Measurements from ENCODE around the gene NHLRC1. TPM values are rescaled to one million over a fixed set of nuclear protein-coding genes. Genes with fewer than 3 reads are reported as not detected.

The NHLRC1 gene
- total RNA-seq, 2 donors from 2014 or later = 2.7 to 4.8 TPM

DNA sequence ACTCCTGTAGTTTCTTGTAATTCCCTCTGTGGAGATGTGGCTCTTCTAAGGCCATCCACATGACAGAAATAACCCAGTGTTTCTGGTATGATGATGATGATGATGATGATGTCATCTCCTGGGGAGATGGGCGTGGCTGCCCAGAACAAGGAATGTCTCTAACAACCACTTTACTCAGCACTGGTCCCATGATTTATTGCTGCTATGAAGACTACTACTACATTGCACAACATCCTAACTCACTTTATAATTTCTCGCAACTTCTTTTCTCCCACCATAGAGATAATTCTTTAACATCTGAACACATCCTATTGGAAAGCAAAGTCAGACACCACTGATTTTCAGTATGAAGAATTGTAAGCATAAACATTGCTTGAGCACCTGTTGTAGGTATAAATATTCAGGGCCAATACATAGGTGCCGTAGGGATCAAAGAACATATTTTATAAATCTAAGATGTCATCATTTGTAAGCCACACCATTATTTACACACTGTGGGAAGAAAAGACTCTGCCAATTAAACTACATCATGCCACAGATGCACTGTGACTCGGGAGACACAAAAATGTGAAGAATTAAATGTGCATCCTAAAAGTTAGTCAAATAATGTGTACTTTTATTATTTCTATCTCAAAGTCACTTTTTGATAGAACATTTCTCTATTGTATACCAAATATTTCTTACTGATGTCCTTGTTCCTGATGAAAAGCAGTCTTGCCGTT lies 26.0 kb upstream of the NHLRC1 start:
- H3K4me3 ChIP-seq = no peak overlapping the region
- no peaks in the 10 kb centered on the region for H3K4me1 ChIP-seq (replicated peaks)
- no peak for DNase-seq (ENCODE audit: low spot score)
- no peak for TF ChIP-seq POLR2AphosphoS5 (IDR thresholded peaks at IDR 0.05)
- no peak for TF ChIP-seq POLR2A (IDR thresholded peaks at IDR 0.05)
- TF ChIP-seq, protein P1, sequence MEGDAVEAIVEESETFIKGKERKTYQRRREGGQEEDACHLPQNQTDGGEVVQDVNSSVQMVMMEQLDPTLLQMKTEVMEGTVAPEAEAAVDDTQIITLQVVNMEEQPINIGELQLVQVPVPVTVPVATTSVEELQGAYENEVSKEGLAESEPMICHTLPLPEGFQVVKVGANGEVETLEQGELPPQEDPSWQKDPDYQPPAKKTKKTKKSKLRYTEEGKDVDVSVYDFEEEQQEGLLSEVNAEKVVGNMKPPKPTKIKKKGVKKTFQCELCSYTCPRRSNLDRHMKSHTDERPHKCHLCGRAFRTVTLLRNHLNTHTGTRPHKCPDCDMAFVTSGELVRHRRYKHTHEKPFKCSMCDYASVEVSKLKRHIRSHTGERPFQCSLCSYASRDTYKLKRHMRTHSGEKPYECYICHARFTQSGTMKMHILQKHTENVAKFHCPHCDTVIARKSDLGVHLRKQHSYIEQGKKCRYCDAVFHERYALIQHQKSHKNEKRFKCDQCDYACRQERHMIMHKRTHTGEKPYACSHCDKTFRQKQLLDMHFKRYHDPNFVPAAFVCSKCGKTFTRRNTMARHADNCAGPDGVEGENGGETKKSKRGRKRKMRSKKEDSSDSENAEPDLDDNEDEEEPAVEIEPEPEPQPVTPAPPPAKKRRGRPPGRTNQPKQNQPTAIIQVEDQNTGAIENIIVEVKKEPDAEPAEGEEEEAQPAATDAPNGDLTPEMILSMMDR (IDR thresholded peaks at IDR 0.05) = no peak
- no peaks in the 10 kb centered on the region for H3K36me3 ChIP-seq
- H3K9me3 ChIP-seq = no peaks in the 10 kb centered on the region
- intact Hi-C loops (cut with DNase I) = no loop called here
- H3K27me3 ChIP-seq (replicated peaks; ENCODE audit: insufficient read depth) = no peaks in the 10 kb centered on the region
- WGBS = 91% methylated on average over 5 of the region's 5 CpGs
- H3K27ac ChIP-seq = no peak overlapping the region

DNA sequence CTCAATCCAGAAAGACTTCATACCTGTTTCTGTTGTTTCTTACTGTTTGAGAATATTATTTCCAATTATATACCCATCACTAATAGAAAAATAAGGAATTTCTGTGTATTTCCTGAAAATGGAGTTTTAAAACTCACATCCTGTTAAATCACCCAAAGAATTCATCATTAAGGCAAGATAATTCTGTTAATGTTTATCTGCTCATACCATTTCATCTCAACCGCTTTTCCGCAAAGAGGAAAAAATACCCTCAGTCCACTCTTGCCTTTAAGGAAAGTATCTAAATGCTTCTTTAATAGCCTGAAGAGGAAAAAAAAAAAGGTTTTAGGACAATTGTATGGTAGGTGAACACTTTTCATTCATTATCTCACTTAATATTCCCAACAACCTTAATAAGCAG lies 25.1 kb upstream of the NHLRC1 start:
- intact Hi-C loops (cut with DNase I) = no loop called here
- Histone ChIP-seq H3K27me3 (replicated peaks; ENCODE audit: insufficient read depth) (no peaks in the 10 kb centered on the region), H3K36me3 (no peaks in the 10 kb centered on the region), H3K4me1 (replicated peaks) (no peaks in the 10 kb centered on the region), H3K4me3 (no peak overlapping the region), H3K9me3 (no peaks in the 10 kb centered on the region), H3K27ac (no peak overlapping the region)
- TF ChIP-seq POLR2A (IDR thresholded peaks at IDR 0.05) = no peak
- no peak for TF ChIP-seq POLR2AphosphoS5 (IDR thresholded peaks at IDR 0.05)
- TF ChIP-seq, protein P1 (IDR thresholded peaks at IDR 0.05) = no peak
- no peak for DNase-seq (ENCODE audit: low spot score)
- WGBS = 100% methylated on average over 2 of the region's 2 CpGs

DNA sequence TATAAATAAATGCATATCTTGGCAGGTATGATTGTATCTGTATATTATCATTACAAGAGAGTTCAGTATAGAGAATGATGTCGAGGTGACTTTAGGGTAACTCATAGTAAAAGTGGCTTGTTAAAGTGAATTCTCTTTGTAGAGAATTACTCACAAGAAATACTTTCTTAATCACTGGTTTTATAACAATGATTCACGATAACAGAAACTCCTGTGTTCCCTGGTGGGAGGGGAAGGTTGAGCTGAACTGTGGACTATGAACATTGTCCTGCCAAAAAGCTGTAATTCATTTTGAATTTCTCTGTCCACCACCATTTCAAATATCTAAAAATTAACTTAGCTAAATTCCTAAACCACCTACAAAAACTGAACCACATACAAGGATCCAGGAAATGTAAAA lies 24.7 kb upstream of the NHLRC1 start:
- no peak overlapping the region for H3K4me3 ChIP-seq
- WGBS = 27% methylated on average over 2 of the region's 2 CpGs
- no peaks in the 10 kb centered on the region for H3K27me3 ChIP-seq (replicated peaks; ENCODE audit: insufficient read depth)
- intact Hi-C loops (cut with DNase I) = no loop called here
- H3K4me1 ChIP-seq (replicated peaks) = no peaks in the 10 kb centered on the region
- no peak for TF ChIP-seq POLR2AphosphoS5 (IDR thresholded peaks at IDR 0.05)
- no peaks in the 10 kb centered on the region for H3K36me3 ChIP-seq
- H3K9me3 ChIP-seq = no peaks in the 10 kb centered on the region
- DNase-seq (ENCODE audit: low spot score) = no peak
- H3K27ac ChIP-seq = no peak overlapping the region

DNA sequence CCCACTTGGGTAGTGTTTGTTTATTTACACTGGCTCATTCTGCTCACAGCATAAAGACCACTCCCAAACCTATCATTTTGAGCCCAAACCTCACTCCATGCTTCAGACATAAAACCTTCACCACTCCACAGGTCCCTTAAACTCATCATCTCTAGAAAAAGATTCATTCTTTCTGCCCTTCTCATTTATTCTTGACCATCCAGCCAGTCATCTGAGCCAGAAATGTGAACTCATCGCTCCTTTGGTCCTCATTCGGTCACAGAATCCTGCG lies 20.0 kb upstream of the NHLRC1 start:
- H3K4me3 ChIP-seq = no peak overlapping the region
- intact Hi-C loops (cut with DNase I) = no loop called here
- DNase-seq (ENCODE audit: low spot score) = no peak
- no peak overlapping the region for H3K27ac ChIP-seq
- H3K36me3 ChIP-seq = no peaks in the 10 kb centered on the region
- H3K9me3 ChIP-seq = no peaks in the 10 kb centered on the region
- H3K4me1 ChIP-seq (replicated peaks) = no peaks in the 10 kb centered on the region
- whole genome bisulfite sequencing = 91% methylated on average over 3 of the region's 3 CpGs
- no peaks in the 10 kb centered on the region for H3K27me3 ChIP-seq (replicated peaks; ENCODE audit: insufficient read depth)
- no peak for TF ChIP-seq POLR2A (IDR thresholded peaks at IDR 0.05)
- TF ChIP-seq, protein P1 (IDR thresholded peaks at IDR 0.05) = no peak

- TF ChIP-seq POLR2AphosphoS5 (IDR thresholded peaks at IDR 0.05) (no peak), POLR2A (IDR thresholded peaks at IDR 0.05) (no peak)
- TF ChIP-seq, protein P1 (IDR thresholded peaks at IDR 0.05) = no peak
- H3K36me3 ChIP-seq = no peaks in the 10 kb centered on the region
- H3K27ac ChIP-seq = no peak overlapping the region
These were observed 19.5 kb upstream of the NHLRC1 start for GRCh38 chr6:18141805-18142590.

More at GRCh38 chr6:18141805-18142590, 19.5 kb upstream of the NHLRC1 start:
- Histone ChIP-seq H3K4me1 (replicated peaks) (no peaks in the 10 kb centered on the region), H3K9me3 (no peaks in the 10 kb centered on the region), H3K4me3 (no peak overlapping the region), H3K27me3 (replicated peaks; ENCODE audit: insufficient read depth) (no peaks in the 10 kb centered on the region)
- intact Hi-C loops (cut with DNase I) = no loop called here
- WGBS = 31% methylated on average over 13 of the region's 13 CpGs
- no peak for DNase-seq (ENCODE audit: low spot score)
